Activated effector memory CD4-positive, alpha-beta T cell treated with anti-CD3 and anti-CD28 coated beads, Interleukin-2, amount 50 U/mL, for 16 hours (primary cell): ENCODE results near the gene TTYH1.

ENCODE experiments used
- DNase-seq: peaks from one replicate; pipeline ENCODE4 v3.0.0-alpha.2; 2020

TTYH1 gene

GRCh38 chr19:54461613-54462012 lies 46.3 kb downstream of the TTYH1 start:
- DNase-seq: no peak

- DNase-seq: peak; percentile 63
Observed at GRCh38 chr19:54462047-54462654, 46.9 kb downstream of the TTYH1 start.

- peak; percentile 88 for DNase-seq
Observed at GRCh38 chr19:54462655-54463530, 47.6 kb downstream of the TTYH1 start.

GRCh38 chr19:54463531-54464043 lies 48.3 kb downstream of the TTYH1 start, which contains the start of gene LENG9:
Gene LENG9, minus strand, starts transcription at chr19:54463778. Its CDS starts 252 bp downstream, at chr19:54463526.
- DNase-seq: peak; percentile 97

- DNase-seq: peak; percentile 94
Observed at GRCh38 chr19:54464044-54464629, 48.9 kb downstream of the TTYH1 start.

- DNase-seq: peak; percentile 91
Observed at GRCh38 chr19:54464630-54465425, 49.6 kb downstream of the TTYH1 start.

- peak; percentile 62 for DNase-seq
Observed at GRCh38 chr19:54465426-54466109, 50.3 kb downstream of the TTYH1 start.

GRCh38 chr19:54466110-54466480 lies 50.8 kb downstream of the TTYH1 start:
- DNase-seq: peak; percentile 61

GRCh38 chr19:54469496-54469934 lies 54.3 kb downstream of the TTYH1 start:
- peak; percentile 48 for DNase-seq

GRCh38 chr19:54470276-54470887 lies 55.1 kb downstream of the TTYH1 start:
- DNase-seq: peak; percentile 38

GRCh38 chr19:54470991-54471782 lies 55.9 kb downstream of the TTYH1 start:
- DNase-seq: peak; percentile 65

GRCh38 chr19:54473071-54473891 lies 58.0 kb downstream of the TTYH1 start, which contains the start of gene CDC42EP5:
Gene CDC42EP5, minus strand, starts transcription at chr19:54473296. Its CDS starts 7,749 bp downstream, at chr19:54465547.
- DNase-seq: peak; percentile 61

GRCh38 chr19:54473892-54474372 lies 58.7 kb downstream of the TTYH1 start:
- peak; percentile 41 for DNase-seq

GRCh38 chr19:54475706-54476105 lies 60.4 kb downstream of the TTYH1 start:
- DNase-seq: peak; percentile 59

GRCh38 chr19:54477650-54478049 lies 62.4 kb downstream of the TTYH1 start:
- peak; percentile 24 for DNase-seq

GRCh38 chr19:54478677-54479266 lies 63.5 kb downstream of the TTYH1 start:
- peak; percentile 63 for DNase-seq

- DNase-seq: no peak
Observed at GRCh38 chr19:54480051-54480450, 64.8 kb downstream of the TTYH1 start.

GRCh38 chr19:54481326-54481930 lies 66.2 kb downstream of the TTYH1 start:
- peak; percentile 74 for DNase-seq

- DNase-seq: no peak
Observed at GRCh38 chr19:54482889-54483288, 67.6 kb downstream of the TTYH1 start.
